Testis (tissue), 3 donors: Measurements from ENCODE around the gene YPEL3. TPM values are rescaled to one million over a fixed set of nuclear protein-coding genes. Genes with fewer than 3 reads are reported as not detected.

Source experiments
- DNase-seq: peaks from one replicate; pipeline ENCODE4 v3.0.0-alpha.2; 2019
- H3K27ac ChIP-seq, 2 donors: fragments of 200-600 bp; sonication (generic); one replicate each; pipeline ENCODE4 v1.5.1; 2019
- H3K27me3 ChIP-seq: fragments of 200-600 bp; sonication (generic); one replicate; pipeline ENCODE4 v1.5.1; 2019
- H3K36me3 ChIP-seq: fragments of 200-600 bp; sonication (generic); one replicate; pipeline ENCODE4 v1.5.1; 2017; ENCODE audit warnings: low read depth; ENCODE audit errors: missing control alignments
- H3K4me1 ChIP-seq: fragments of 200-600 bp; sonication (generic); one replicate; pipeline ENCODE4 v1.5.1; 2019
- H3K4me3 ChIP-seq, 2 donors: fragments of 200-600 bp; sonication (generic); one replicate each; pipeline ENCODE4 v1.5.1; 2017 to 2019
- H3K9me3 ChIP-seq: fragments of 200-600 bp; sonication (generic); one replicate; pipeline ENCODE4 v1.5.1; 2017
- POLR2A ChIP-seq: fragments of 450-650 bp; IDR thresholded peaks from one replicate; pipeline ENCODE4 v1.6.1; 2017; ENCODE audit warnings: antibody characterized with exemption, mild to moderate bottlenecking, moderate library complexity
- whole genome bisulfite sequencing, 2 donors: methylation state at CpG; one replicate each; pipeline ENCODE4 v1.1.5; 2018; 5-methylcytosine and 5-hydroxymethylcytosine counted together
- intact Hi-C: fragments of 100-400 bp; cut with DNase I; formaldehyde crosslinking; loops from one replicate; pipeline ENCODE4 v1.15.1; 2023; ENCODE audit warnings: low total_unique reads
- polyA plus RNA-seq: library from polyadenylated mRNA; stranded (reverse); fragments of 350-450 nt; fragmentation: Illumina TruSeq; extraction: RNeasy Lipid Tissue Mini Kit (QIAGEN cat#74804); gene quantifications from one replicate; pipeline ENCODE4 v1.2.3, GENCODE V29; 2014; ENCODE audit warnings: low read depth, low replicate concordance; ENCODE audit not compliant: insufficient read depth
- total RNA-seq, 2 donors: library from RNA; depleted of rRNA; stranded (reverse); fragments of >200 nt; gene quantifications; one replicate each; pipeline ENCODE4 v1.2.3, GENCODE V29; 2016
- TF ChIP-seq, protein P1 (sequence below), 3 experiments: fragments of 450-650 bp in 2 of 3; fragments of 200-600 bp in 1 of 3; sonication (generic) in 1 of 3; IDR thresholded peaks; one replicate each; pipeline ENCODE4 v1.5.1; 2016 to 2019; ENCODE audit warnings: antibody characterized with exemption in 3 of 3, mild to moderate bottlenecking in 2 of 3, moderate library complexity in 1 of 3

YPEL3 gene
- total and polyA plus RNA-seq, 3 donors from 2014 or later, result 55.3 to 75.3 (median 69.4) TPM

DNA sequence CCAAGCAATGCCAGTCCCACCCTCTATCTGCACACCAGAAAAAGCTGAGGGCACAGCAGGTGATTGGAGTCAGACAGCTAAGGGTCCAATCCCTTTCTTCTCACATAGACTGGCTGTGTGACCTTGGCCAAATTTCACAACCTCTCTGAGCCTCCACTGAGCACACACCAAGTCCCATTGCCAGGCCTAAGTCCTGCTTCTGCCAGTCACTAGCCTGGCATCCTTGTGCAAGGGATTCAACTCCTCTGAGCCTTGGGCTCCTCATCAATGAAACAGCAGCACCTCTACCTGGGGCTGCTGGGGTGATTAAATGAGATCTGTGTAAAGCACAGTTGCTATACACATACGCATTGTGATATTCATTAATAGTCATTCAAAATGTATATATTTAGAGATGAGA is 49.4 kb downstream of the YPEL3 start:
- H3K9me3 ChIP-seq, result no peaks in the 10 kb centered on the region
- 91 to 100% methylated on average over 1 of the region's 1 CpG for WGBS, 2 donors
- intact Hi-C loops, result no loop called here
- no peak for DNase-seq
- H3K4me1 ChIP-seq, result no peaks in the 10 kb centered on the region
- no peaks in the 10 kb centered on the region for H3K36me3 ChIP-seq
- no peak overlapping the region for H3K4me3 ChIP-seq
- TF ChIP-seq, protein P1, sequence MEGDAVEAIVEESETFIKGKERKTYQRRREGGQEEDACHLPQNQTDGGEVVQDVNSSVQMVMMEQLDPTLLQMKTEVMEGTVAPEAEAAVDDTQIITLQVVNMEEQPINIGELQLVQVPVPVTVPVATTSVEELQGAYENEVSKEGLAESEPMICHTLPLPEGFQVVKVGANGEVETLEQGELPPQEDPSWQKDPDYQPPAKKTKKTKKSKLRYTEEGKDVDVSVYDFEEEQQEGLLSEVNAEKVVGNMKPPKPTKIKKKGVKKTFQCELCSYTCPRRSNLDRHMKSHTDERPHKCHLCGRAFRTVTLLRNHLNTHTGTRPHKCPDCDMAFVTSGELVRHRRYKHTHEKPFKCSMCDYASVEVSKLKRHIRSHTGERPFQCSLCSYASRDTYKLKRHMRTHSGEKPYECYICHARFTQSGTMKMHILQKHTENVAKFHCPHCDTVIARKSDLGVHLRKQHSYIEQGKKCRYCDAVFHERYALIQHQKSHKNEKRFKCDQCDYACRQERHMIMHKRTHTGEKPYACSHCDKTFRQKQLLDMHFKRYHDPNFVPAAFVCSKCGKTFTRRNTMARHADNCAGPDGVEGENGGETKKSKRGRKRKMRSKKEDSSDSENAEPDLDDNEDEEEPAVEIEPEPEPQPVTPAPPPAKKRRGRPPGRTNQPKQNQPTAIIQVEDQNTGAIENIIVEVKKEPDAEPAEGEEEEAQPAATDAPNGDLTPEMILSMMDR (IDR thresholded peaks at IDR 0.05), result no peak
- TF ChIP-seq POLR2A, result no peak
- no peak overlapping the region for H3K27ac ChIP-seq
- no peaks in the 10 kb centered on the region for H3K27me3 ChIP-seq

DNA sequence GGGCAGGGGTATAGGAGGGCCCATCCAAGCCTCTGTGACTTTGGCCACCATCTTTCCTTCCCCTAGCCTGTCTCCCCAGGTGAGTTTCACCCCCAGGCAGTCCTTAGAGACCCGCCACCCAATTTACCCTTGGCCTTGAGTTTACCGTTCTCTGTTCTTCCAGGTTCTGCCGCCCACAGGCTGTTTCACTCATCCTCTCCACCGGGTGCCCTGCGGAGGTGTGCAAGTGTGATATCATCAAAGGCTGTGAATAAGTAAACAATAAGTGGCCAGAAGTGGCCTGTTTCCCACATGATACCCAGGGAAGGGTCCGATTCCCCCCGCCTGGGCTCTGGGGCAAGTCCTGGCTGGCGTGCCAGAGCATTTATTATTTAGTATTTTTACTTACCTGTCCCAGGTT is 49.8 kb downstream of the YPEL3 start:
- intact Hi-C loops, result no loop called here
- no peak for DNase-seq
- Histone ChIP-seq H3K4me3 (no peak overlapping the region), H3K27ac (no peak overlapping the region), H3K9me3 (no peaks in the 10 kb centered on the region), H3K4me1 (no peaks in the 10 kb centered on the region), H3K27me3 (no peaks in the 10 kb centered on the region), H3K36me3 (no peaks in the 10 kb centered on the region)
- TF ChIP-seq, protein P1 (IDR thresholded peaks at IDR 0.05), result no peak
- TF ChIP-seq POLR2A, result no peak
- 69 to 73% methylated on average over 8 of the region's 8 CpGs for WGBS, 2 donors

Other genes with a start within 250 kb of the YPEL3 start
- 100 to 1,000 TPM in 1 of 2 donors, 10 to 100 TPM in 1; 90.3 to 100 TPM for gene CDIPT, start 233.0 kb downstream of the YPEL3 start, total RNA-seq
- gene CDIPT, start 233.0 kb downstream of the YPEL3 start, polyA plus RNA-seq, result 68.7 TPM
- 10 to 100 TPM; 43.7 to 57.5 TPM for gene SEZ6L2, start 196.7 kb downstream of the YPEL3 start, total RNA-seq
- 40.9 TPM for gene SEZ6L2, start 196.7 kb downstream of the YPEL3 start, polyA plus RNA-seq
- 10 to 100 TPM in 1 of 2 donors, 1 to 10 TPM in 1; 6.2 to 13.7 TPM for gene ASPHD1, start 195.7 kb downstream of the YPEL3 start, total RNA-seq
- gene ASPHD1, start 195.7 kb downstream of the YPEL3 start, polyA plus RNA-seq, result 11.1 TPM
- 100 to 1,000 TPM; 202 to 241 TPM for gene KCTD13, start 170.0 kb downstream of the YPEL3 start, total RNA-seq
- gene KCTD13, start 170.0 kb downstream of the YPEL3 start, polyA plus RNA-seq, result 126 TPM
- gene TMEM219, start 134.1 kb downstream of the YPEL3 start, total RNA-seq, result 100 to 1,000 TPM; 160 to 203 TPM
- gene TMEM219, start 134.1 kb downstream of the YPEL3 start, polyA plus RNA-seq, result 280 TPM
- 100 to 1,000 TPM; 126 to 140 TPM for gene TAOK2, start 122.3 kb downstream of the YPEL3 start, total RNA-seq
- 66.5 TPM for gene TAOK2, start 122.3 kb downstream of the YPEL3 start, polyA plus RNA-seq
- gene HIRIP3, start 100.6 kb downstream of the YPEL3 start, total RNA-seq, result 10 to 100 TPM; 32.1 to 40.2 TPM
- gene HIRIP3, start 100.6 kb downstream of the YPEL3 start, polyA plus RNA-seq, result 57.3 TPM
- 10 to 100 TPM; 64.0 to 72.3 TPM for gene INO80E, start 100.0 kb downstream of the YPEL3 start, total RNA-seq
- gene INO80E, start 100.0 kb downstream of the YPEL3 start, polyA plus RNA-seq, result 98.1 TPM
- 10 to 100 TPM; 28.3 to 45.3 TPM for gene DOC2A, start 85.2 kb downstream of the YPEL3 start, total RNA-seq
- gene DOC2A, start 85.2 kb downstream of the YPEL3 start, polyA plus RNA-seq, result 75.1 TPM
- 10 to 100 TPM; 12.4 to 91.3 TPM for gene C16orf92, start 73.0 kb downstream of the YPEL3 start, total RNA-seq
- gene C16orf92, start 73.0 kb downstream of the YPEL3 start, polyA plus RNA-seq, result 20.3 TPM
- 10 to 100 TPM; 51.8 to 82.7 TPM for gene TLCD3B, start 64.9 kb downstream of the YPEL3 start, total RNA-seq
- 194 TPM for gene TLCD3B, start 64.9 kb downstream of the YPEL3 start, polyA plus RNA-seq
- gene ALDOA, start 30.5 kb downstream of the YPEL3 start, total RNA-seq, result 100 to 1,000 TPM; 373 to 521 TPM
- 467 TPM for gene ALDOA, start 30.5 kb downstream of the YPEL3 start, polyA plus RNA-seq
- gene PPP4C, start 20.2 kb downstream of the YPEL3 start, total RNA-seq, result 100 to 1,000 TPM in 1 of 2 donors, 10 to 100 TPM in 1; 82.1 to 109 TPM
- gene PPP4C, start 20.2 kb downstream of the YPEL3 start, polyA plus RNA-seq, result 154 TPM
- 1 to 10 TPM; 1.3 to 2.9 TPM for gene TBX6, start 4.3 kb downstream of the YPEL3 start, total RNA-seq
- gene TBX6, start 4.3 kb downstream of the YPEL3 start, polyA plus RNA-seq, result 1.7 TPM
- 1 to 10 TPM; 1.5 to 4.0 TPM for gene GDPD3, start 17.3 kb upstream of the YPEL3 start, total RNA-seq
- gene GDPD3, start 17.3 kb upstream of the YPEL3 start, polyA plus RNA-seq, result 7.2 TPM
- gene MAPK3, start 27.0 kb upstream of the YPEL3 start, total RNA-seq, result 10 to 100 TPM; 69.4 to 81.8 TPM
- gene MAPK3, start 27.0 kb upstream of the YPEL3 start, polyA plus RNA-seq, result 109 TPM
- 1 to 10 TPM; 4.4 to 9.6 TPM for gene CORO1A, start 87.4 kb upstream of the YPEL3 start, total RNA-seq
- 19.7 TPM for gene CORO1A, start 87.4 kb upstream of the YPEL3 start, polyA plus RNA-seq
- gene BOLA2B, start 97.5 kb upstream of the YPEL3 start, total RNA-seq, result 100 to 1,000 TPM; 133 to 161 TPM
- gene BOLA2B, start 97.5 kb upstream of the YPEL3 start, polyA plus RNA-seq, result 70.9 TPM
- 10 to 100 TPM; 42.4 to 44.8 TPM for gene SLX1A, start 97.7 kb upstream of the YPEL3 start, total RNA-seq
- 10.4 TPM for gene SLX1A, start 97.7 kb upstream of the YPEL3 start, polyA plus RNA-seq
- gene SULT1A3, start 103.0 kb upstream of the YPEL3 start, total RNA-seq, result 10 to 100 TPM in 1 of 2 donors, 1 to 10 TPM in 1; 6.8 to 20.0 TPM
- gene SULT1A3, start 103.0 kb upstream of the YPEL3 start, polyA plus RNA-seq, result 6.4 TPM
- gene NPIPB13, start 152.3 kb upstream of the YPEL3 start, total RNA-seq, result 10 to 100 TPM; 11.0 to 15.7 TPM
- gene NPIPB13, start 152.3 kb upstream of the YPEL3 start, polyA plus RNA-seq, result 4.7 TPM